ENCODE data around the gene NUBP2.

Gene NUBP2

DNA sequence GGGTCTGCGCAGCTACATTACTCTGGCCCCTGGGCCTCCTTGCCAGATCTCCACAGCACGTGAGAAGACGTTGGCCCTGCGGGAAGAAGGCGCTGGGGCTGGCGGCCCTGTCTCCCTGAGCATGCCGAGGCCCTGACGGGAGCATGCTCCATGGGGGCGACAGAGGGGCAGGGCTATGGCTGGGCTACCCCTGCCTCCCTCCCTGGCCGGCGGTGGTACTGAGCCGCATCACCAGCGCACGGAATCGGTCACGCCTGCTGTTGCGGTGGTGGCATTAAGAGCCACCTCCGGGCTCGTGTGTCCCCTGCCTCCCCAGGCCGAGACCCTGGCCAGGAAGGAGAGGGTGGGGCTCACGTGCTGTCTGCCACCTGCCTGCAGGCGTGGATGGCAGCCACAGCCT, 48.6 kb upstream of the NUBP2 start (continued):
- TF ChIP-seq, protein P1, sequence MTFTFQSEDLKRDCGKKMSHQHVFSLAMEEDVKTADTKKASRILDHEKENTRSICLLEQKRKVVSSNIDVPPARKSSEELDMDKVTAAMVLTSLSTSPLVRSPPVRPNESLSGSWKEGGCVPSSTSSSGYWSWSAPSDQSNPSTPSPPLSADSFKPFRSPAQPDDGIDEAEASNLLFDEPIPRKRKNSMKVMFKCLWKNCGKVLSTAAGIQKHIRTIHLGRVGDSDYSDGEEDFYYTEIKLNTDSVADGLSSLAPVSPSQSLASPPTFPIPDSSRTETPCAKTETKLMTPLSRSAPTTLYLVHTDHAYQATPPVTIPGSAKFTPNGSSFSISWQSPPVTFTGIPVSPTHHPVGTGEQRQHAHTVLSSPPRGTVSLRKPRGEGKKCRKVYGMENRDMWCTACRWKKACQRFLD (tag by site-specific recombination; IDR thresholded peaks at IDR 0.05), result no peak
- TF ChIP-seq ZNF155 (tag by site-specific recombination; IDR thresholded peaks at IDR 0.05), result no peak
- TF ChIP-seq ZNF157 (tag by site-specific recombination; IDR thresholded peaks at IDR 0.05), result no peak
- no peak for TF ChIP-seq ZNF76 (tag by site-specific recombination; IDR thresholded peaks at IDR 0.05; ENCODE audit: borderline replicate concordance, low read depth)

DNA sequence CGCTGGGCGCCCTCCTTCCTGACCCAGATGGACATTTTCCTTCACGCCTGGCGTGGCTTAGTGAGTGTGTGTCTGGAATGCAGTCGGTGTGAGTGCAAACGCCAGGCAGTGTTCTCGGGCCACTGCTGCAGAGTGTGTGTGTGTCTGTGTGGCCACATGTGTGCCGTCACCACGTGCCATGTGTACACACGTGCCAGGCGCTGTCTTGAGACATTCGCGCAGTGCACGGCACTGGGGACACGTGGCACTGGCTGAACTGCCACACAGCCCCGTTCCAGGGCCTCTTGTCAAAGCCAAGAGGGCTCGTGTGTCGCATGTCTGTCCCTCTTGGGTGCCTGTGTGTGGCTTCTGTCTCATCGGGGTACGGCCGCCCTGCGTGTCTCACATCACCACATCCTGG, 47.9 kb upstream of the NUBP2 start:
- CTCF ChIA-PET, result no interaction called here
- no peaks in the 10 kb centered on the region for H3K9me3 ChIP-seq (ENCODE audit: control insufficient read depth, insufficient read depth, low read depth, low read length)
- H3K36me3 ChIP-seq (ENCODE audit: control insufficient read depth in 2 of 2, insufficient read depth in 1 of 2, low read length in 2 of 2), result peaks cover 5 to 56% of the 10 kb centered on the region in 2 experiments; a peak in 2 of 3 replicates

DNA sequence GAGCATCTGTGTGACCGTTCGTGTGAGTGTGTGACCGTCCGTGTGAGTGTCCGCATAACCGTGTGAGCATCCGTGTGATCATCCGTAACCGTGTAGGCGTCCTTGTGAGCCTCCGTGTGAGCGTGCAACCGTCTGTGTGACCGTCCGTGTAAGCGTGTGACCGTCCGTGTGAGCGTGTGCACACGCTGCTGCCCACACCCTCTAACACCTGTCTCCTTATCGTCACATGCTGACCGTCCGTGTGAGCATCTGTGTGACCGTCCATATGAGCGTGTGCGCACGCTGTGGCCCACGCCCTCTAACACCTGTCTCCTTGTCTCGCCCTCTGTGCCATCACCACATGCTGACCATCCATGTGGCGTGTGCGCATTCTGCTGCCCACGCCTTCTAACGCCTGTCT, 42.5 kb upstream of the NUBP2 start:
- POLR2A ChIA-PET, result no interaction called here

More for the DNA sequence above, 47.9 kb upstream of the NUBP2 start:
- H3K4me3 ChIP-seq (ENCODE audit: low read depth, low read length), result no peak overlapping the region
- POLR2A ChIA-PET, result no interaction called here
- no peak for TF ChIP-seq ZNF335 (tag by site-specific recombination; conservative IDR thresholded peaks at IDR 0.05)
- TF ChIP-seq ZNF140 (tag by site-specific recombination; IDR thresholded peaks at IDR 0.05), result no peak
- TF ChIP-seq, protein P2, sequence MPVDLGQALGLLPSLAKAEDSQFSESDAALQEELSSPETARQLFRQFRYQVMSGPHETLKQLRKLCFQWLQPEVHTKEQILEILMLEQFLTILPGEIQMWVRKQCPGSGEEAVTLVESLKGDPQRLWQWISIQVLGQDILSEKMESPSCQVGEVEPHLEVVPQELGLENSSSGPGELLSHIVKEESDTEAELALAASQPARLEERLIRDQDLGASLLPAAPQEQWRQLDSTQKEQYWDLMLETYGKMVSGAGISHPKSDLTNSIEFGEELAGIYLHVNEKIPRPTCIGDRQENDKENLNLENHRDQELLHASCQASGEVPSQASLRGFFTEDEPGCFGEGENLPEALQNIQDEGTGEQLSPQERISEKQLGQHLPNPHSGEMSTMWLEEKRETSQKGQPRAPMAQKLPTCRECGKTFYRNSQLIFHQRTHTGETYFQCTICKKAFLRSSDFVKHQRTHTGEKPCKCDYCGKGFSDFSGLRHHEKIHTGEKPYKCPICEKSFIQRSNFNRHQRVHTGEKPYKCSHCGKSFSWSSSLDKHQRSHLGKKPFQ (tag by site-specific recombination; IDR thresholded peaks at IDR 0.05), result no peak
- TF ChIP-seq ZNF292 (tag by site-specific recombination; IDR thresholded peaks at IDR 0.05; ENCODE audit: borderline replicate concordance, low read depth), result no peak
- TF ChIP-seq, protein P3, sequence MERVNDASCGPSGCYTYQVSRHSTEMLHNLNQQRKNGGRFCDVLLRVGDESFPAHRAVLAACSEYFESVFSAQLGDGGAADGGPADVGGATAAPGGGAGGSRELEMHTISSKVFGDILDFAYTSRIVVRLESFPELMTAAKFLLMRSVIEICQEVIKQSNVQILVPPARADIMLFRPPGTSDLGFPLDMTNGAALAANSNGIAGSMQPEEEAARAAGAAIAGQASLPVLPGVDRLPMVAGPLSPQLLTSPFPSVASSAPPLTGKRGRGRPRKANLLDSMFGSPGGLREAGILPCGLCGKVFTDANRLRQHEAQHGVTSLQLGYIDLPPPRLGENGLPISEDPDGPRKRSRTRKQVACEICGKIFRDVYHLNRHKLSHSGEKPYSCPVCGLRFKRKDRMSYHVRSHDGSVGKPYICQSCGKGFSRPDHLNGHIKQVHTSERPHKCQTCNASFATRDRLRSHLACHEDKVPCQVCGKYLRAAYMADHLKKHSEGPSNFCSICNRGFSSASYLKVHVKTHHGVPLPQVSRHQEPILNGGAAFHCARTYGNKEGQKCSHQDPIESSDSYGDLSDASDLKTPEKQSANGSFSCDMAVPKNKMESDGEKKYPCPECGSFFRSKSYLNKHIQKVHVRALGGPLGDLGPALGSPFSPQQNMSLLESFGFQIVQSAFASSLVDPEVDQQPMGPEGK (tag by site-specific recombination; IDR thresholded peaks at IDR 0.05), result no peak
- TF ChIP-seq, protein P4, sequence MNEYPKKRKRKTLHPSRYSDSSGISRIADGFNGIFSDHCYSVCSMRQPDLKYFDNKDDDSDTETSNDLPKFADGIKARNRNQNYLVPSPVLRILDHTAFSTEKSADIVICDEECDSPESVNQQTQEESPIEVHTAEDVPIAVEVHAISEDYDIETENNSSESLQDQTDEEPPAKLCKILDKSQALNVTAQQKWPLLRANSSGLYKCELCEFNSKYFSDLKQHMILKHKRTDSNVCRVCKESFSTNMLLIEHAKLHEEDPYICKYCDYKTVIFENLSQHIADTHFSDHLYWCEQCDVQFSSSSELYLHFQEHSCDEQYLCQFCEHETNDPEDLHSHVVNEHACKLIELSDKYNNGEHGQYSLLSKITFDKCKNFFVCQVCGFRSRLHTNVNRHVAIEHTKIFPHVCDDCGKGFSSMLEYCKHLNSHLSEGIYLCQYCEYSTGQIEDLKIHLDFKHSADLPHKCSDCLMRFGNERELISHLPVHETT (tag by site-specific recombination; IDR thresholded peaks at IDR 0.05), result no peak
- no peak for TF ChIP-seq KLF10 (tag by site-specific recombination; IDR thresholded peaks at IDR 0.05)
- no peak for TF ChIP-seq ZNF23 (tag by site-specific recombination; IDR thresholded peaks at IDR 0.05; ENCODE audit: borderline replicate concordance)
- H3K4me1 ChIP-seq (ENCODE audit: control insufficient read depth, insufficient read depth, low read length), result no peaks in the 10 kb centered on the region
- no peak overlapping the region for H3K27ac ChIP-seq (ENCODE audit: extremely low read depth, low read depth, low read length)

More for the DNA sequence above, 42.5 kb upstream of the NUBP2 start:
- H3K27ac ChIP-seq (ENCODE audit: extremely low read depth, low read depth, low read length), result no peak overlapping the region
- H3K9me3 ChIP-seq (ENCODE audit: control insufficient read depth, insufficient read depth, low read depth, low read length), result no peaks in the 10 kb centered on the region
- H3K4me1 ChIP-seq (ENCODE audit: control insufficient read depth, insufficient read depth, low read length), result no peaks in the 10 kb centered on the region
- CTCF ChIA-PET, result no interaction called here
- H3K4me3 ChIP-seq (ENCODE audit: low read depth, low read length), result no peak overlapping the region
- peaks cover 0 to 57% of the 10 kb centered on the region in 2 experiments; a peak in 1 of 3 replicates for H3K36me3 ChIP-seq (ENCODE audit: control insufficient read depth in 2 of 2, insufficient read depth in 1 of 2, low read length in 2 of 2)
- TF ChIP-seq, protein P2 (tag by site-specific recombination; IDR thresholded peaks at IDR 0.05), result 0 out of 2 replicates have a peak, but pooled peaks have one; percentile 53
- TF ChIP-seq ZBTB48 (tag by site-specific recombination; IDR thresholded peaks at IDR 0.05) (no peak), KLF7 (tag by site-specific recombination; IDR thresholded peaks at IDR 0.05; ENCODE audit: borderline replicate concordance) (no peak)

All from HEK293 (cell line).